NCI-H82 treated with DMSO at 0.1 percent for 48 hours (cell line): ENCODE results near the gene ARFGEF3.

Experiments used
- DNase-seq: peaks from one replicate; lab custom pipeline; 2025; ENCODE audit not compliant: unreplicated experiment; lab: John Stamatoyannopoulos, UW

Gene ARFGEF3

GRCh38 chr6:138297761-138298298 lies 136.1 kb downstream of the ARFGEF3 start:
- DNase-seq = no peak

- no peak for DNase-seq
Measured at GRCh38 chr6:138300469-138300868, 138.7 kb downstream of the ARFGEF3 start.

DNA sequence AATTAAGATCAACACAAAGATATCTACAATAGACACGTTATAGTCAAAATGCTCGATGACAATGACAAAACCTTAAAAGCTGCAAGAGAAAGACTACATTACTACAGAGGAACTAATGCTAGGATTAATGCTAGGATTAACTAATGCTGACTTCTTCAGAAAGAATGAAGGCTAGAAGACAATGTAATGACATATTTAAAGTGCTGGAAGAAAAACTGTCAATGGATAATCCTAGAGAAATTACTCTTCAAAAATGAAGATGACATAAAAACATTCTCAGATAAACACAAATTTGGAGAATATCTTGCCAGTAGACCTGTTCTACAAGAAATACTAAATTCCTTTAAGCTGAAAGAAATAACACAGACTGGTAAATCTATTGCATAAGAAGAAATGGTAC lies 140.8 kb downstream of the ARFGEF3 start:
- DNase-seq = no peak

GRCh38 chr6:138307352-138307751 lies 145.6 kb downstream of the ARFGEF3 start:
- DNase-seq = no peak

- no peak for DNase-seq
Measured at GRCh38 chr6:138307816-138308730, 146.3 kb downstream of the ARFGEF3 start.

DNA sequence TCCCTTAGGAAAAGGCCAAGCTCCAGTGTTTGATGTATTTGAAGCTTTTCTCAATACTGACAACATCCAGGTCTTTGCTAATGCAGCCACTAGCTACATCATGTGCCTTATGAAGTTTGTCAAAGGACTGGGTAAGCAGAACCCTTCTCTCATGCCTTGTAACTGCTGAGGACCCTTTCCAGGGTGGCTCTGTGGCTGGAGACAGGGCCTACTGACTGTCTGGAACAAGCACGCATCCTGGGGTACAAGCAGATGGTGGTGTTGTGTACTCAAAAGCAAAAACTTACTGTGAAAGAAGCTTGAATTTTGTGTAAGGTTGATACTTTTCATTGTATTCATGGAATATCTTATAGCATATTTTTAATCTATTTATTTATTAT lies 147.0 kb downstream of the ARFGEF3 start:
- no peak for DNase-seq

GRCh38 chr6:138309695-138310094 lies 148.0 kb downstream of the ARFGEF3 start:
- DNase-seq = no peak

DNA sequence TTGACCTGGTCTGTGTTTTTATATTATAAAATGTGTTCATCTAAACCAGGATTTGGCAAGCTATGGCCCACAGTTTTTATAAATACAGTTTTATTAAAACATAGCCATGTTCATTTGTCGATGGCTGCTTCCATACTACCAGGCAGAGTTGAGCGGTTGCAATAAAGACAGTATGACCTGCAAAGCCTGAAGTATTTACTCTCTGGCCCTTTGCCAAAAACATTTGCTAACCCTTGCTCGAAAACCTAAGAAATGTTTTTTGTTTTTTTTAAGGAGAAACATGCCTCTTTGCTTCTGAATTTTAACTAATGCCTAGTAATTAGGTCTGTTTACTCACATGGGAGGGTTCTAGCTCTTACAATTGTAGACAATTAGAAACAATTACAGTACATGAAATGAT lies 148.6 kb downstream of the ARFGEF3 start:
- no peak for DNase-seq

GRCh38 chr6:138310821-138311220 lies 149.1 kb downstream of the ARFGEF3 start:
- no peak for DNase-seq

DNA sequence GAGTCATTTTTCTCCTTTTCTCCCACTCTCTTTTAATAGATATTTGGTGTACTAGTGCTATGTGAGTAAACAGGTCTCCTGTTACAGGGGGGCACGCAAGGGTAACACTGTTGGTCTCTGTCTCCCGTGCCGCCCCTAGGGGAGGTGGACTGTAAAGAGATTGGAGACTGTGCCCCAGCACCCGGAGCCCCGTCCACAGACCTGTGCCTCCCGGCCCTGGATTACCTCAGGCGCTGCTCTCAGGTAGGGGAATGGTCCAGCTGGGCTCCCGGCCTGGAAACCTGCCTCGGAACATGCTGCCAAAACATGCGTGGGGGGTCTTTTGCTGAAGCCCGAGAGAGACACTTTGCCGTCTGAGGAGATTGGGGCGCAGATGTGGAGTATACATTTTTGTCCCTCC lies 149.5 kb downstream of the ARFGEF3 start:
- DNase-seq = no peak

DNA sequence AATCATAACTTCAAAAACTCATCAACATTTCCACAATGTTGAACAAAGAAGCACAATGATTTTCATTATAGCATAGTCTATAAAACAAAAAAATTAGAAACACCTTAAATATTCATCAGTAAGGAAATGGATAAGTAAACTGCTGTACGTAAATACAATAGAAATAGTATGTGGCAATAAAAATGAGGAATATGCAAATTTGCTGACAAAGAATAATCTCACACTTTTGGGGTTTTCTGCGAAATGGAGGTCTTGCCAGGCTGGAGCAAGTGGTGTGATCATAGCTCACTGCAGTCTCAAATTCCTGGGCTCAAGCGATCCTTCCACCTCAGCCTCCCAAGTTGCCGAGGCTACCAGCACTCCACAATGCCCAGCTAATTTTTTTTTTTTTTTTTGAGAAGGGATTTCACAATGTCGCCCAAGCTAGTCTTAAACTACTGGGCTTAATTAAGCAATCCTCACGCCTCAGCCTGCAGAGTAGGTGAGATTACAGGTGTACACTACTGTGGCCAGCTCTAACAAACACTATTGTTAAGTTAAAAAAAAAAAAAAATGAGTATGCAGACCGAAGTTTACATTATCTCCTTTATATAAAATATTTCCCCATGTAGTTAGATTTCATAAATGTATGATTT lies 157.1 kb downstream of the ARFGEF3 start:
- no peak for DNase-seq

- DNase-seq = no peak
Measured at GRCh38 chr6:138321934-138322333, 160.2 kb downstream of the ARFGEF3 start.

- no peak for DNase-seq
Measured at GRCh38 chr6:138323821-138324220, 162.1 kb downstream of the ARFGEF3 start.

DNA sequence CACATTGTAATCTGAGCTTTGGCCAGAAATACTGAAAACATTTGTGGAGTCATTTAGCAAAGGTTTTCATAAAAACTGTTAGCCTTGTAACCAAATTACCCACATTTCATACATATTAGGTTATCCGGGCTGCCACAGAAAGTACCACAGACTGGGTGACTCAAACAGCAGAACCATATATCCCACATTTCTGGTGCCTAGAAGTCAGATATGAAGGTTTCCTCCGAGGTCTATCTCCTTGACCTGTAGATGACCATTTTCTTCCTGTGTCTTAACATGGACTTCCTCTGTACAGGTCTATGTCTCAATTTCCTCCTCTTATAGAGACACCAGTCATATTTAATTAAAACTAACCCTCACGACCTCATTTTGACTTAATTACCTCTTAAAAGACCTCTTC lies 166.5 kb downstream of the ARFGEF3 start:
- DNase-seq = no peak

DNA sequence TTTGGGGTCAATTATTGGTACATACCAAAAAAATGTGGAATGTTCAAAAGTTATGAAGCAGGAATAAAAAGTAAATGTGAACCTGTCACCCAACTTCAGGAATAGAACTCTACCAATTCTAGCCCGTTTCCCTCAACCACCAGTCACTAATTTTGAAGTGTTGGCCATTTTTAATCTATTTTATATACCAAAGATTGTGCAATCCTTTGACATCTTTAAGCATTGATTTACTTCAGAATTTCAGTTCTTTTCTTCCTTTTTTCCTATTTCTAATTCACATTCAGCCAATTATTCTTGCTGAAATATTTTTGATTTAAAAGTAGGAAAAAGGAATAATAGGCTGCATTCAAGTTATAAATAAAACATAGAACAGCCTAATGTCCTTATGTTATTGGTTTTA lies 169.0 kb downstream of the ARFGEF3 start:
- DNase-seq = no peak

GRCh38 chr6:138331444-138331843 lies 169.7 kb downstream of the ARFGEF3 start:
- DNase-seq = no peak

DNA sequence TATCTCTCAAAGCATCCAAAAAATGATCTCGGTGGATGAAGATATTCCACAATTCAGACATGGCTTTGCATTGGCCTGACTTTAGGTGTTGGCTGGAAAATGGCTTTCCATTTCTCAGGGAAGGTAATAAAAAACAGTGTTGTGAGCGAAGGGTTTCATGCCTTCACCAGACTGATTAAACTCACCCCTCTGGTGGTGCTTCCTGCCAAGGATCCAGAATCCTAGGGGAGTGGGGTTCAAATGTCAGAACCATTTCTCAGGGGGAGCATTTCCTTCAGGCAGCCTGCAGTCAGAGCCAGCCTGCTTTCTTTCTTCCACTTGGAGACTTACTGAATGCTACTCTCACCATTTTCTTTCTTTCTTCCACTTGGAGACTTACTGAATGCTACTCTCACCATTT lies 170.2 kb downstream of the ARFGEF3 start:
- DNase-seq = no peak

DNA sequence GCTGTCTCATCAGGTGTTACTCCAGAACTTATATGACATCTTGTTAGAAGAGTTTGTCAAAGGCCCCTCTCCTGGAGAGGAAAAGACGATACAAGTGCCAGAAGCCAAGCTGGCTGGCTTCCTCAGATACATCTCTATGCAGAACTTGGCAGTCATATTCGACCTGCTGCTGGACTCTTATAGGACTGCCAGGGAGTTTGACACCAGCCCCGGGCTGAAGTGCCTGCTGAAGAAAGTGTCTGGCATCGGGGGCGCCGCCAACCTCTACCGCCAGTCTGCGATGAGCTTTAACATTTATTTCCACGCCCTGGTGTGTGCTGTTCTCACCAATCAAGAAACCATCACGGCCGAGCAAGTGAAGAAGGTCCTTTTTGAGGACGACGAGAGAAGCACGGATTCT lies 172.3 kb downstream of the ARFGEF3 start:
- DNase-seq = no peak

DNA sequence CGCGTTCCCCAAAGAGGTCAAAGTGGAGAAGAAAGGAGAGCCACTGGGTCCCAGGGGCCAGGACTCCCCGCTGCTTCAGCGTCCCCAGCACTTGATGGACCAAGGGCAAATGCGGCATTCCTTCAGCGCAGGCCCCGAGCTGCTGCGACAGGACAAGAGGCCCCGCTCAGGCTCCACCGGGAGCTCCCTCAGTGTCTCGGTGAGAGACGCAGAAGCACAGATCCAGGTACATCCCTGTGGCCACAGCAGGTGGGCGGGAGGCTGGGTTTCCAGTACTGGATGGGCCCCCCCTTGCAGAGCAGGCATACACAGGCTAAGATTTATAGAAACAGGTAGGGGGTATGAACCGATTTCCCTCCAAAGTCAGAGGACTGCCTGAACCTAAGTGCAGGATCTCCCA lies 173.2 kb downstream of the ARFGEF3 start:
- no peak for DNase-seq

GRCh38 chr6:138336221-138336620 lies 174.5 kb downstream of the ARFGEF3 start:
- no peak for DNase-seq

- DNase-seq = no peak
Measured at GRCh38 chr6:138337076-138337475, 175.3 kb downstream of the ARFGEF3 start.

- no peak for DNase-seq
Measured at GRCh38 chr6:138339024-138339423, 177.3 kb downstream of the ARFGEF3 start.
